ENCODE measurements around the gene PLD6.

PLD6 gene

DNA sequence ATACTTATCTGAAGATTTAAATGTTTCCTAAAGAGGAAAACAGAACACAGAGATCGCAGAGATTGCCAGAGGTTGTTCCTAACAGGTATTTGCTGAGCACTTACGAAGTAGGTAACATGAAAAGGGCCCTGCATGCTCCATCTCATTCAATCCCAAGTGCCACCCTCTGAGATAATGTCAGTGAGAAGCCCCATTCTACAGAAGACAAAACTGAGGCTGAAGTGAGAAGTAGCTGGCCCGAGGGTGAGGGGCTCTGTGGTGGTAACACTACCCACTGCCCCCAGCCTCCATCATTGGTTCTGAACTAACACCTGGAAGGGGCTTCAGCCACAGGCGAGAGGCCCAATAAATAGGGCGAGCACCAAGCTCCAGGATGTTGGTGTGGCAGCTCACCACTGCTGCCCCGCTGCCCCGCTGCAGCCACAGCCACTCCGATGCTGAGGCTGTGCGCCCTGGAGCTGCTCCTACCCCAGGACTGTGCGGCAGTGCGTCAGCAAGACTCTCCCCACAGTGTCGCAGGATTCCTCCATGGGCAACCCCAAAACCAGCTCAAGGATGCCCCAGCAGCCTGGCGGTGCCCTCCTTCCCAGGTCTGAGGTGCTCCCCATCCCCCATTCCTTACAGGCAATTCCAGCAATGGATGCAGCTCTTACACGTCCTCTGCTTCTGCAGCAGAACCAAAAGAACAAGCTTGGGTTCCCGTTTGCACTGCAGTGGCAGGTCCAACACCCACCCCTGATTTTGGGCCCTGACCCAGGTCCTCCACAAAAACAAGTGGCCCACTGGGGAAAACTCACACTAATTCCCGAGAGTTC lies 20.5 kb upstream of the PLD6 start:
- Histone ChIP-seq H3K4me3 (ENCODE audit: insufficient read depth in 1 of 2, low read depth in 1 of 2, low read length in 2 of 2) (no peak overlapping the region), H2BK5ac (ENCODE audit: low read depth, low read length, poor library complexity, severe bottlenecking) (no peak overlapping the region), H3K9ac (ENCODE audit: low read length) (no peak overlapping the region)

GRCh38 chr17:17225901-17226300 lies 19.8 kb upstream of the PLD6 start:
- Histone ChIP-seq H3K4me2 (ENCODE audit: low read length, poor library complexity, severe bottlenecking) (no peak overlapping the region), H2BK120ac (ENCODE audit: low read depth, low read length) (no peak overlapping the region), H2BK15ac (ENCODE audit: low read depth, poor library complexity, severe bottlenecking) (no peak overlapping the region), H3K9ac (ENCODE audit: low read length) (no peak overlapping the region), H3K27ac (ENCODE audit: low read length, poor library complexity, severe bottlenecking) (no peak overlapping the region), H3K4ac (ENCODE audit: low read depth in 1 of 2, low read length in 2 of 2) (no peak overlapping the region), H2BK12ac (ENCODE audit: low read length in 2 of 2) (no peak overlapping the region), H3K9me3 (ENCODE audit: control insufficient read depth, low read length) (no peaks in the 10 kb centered on the region), H3K18ac (ENCODE audit: low read depth in 1 of 2, low read length in 2 of 2) (no peak overlapping the region), H3K23ac (ENCODE audit: low read length in 2 of 2) (no peak overlapping the region), H4K91ac (ENCODE audit: low read length) (no peak overlapping the region), H3K4me3 (ENCODE audit: insufficient read depth in 1 of 2, low read depth in 1 of 2, low read length in 2 of 2) (no peak overlapping the region), H2BK5ac (ENCODE audit: low read depth, low read length, poor library complexity, severe bottlenecking) (no peak overlapping the region), H3K14ac (ENCODE audit: low read length in 2 of 2) (no peak overlapping the region), H2AFZ (ENCODE audit: low read depth, low read length) (no peak overlapping the region), H3K79me1 (replicated peaks; ENCODE audit: low read length, poor library complexity, severe bottlenecking) (peaks cover 59% of the 10 kb centered on the region), H3K4me1 (ENCODE audit: control insufficient read depth, insufficient read depth, low read depth, low read length) (peaks cover 5% of the 10 kb centered on the region), H4K8ac (ENCODE audit: low read length) (no peak overlapping the region), H3K27me3 (ENCODE audit: control insufficient read depth in 1 of 2, insufficient read depth in 1 of 2, low read length in 2 of 2) (no peaks in the 10 kb centered on the region), H2AK5ac (ENCODE audit: low read length, severe bottlenecking) (no peak overlapping the region), H3K36me3 (ENCODE audit: control insufficient read depth in 1 of 2, insufficient read depth in 2 of 2, low read depth in 1 of 2, low read length in 2 of 2) (peaks cover 97 to 98% of the 10 kb centered on the region in 2 experiments)
- no peak for DNase-seq
- 95% methylated on average over 10 of the region's 10 CpGs for whole genome bisulfite sequencing

More for the DNA sequence above, 20.5 kb upstream of the PLD6 start:
- H3K79me1 ChIP-seq (replicated peaks; ENCODE audit: low read length, poor library complexity, severe bottlenecking), result peaks cover 58% of the 10 kb centered on the region
- no peak overlapping the region for H3K23ac ChIP-seq (ENCODE audit: low read length in 2 of 2)
- peaks cover 97 to 98% of the 10 kb centered on the region in 2 experiments for H3K36me3 ChIP-seq (ENCODE audit: control insufficient read depth in 1 of 2, insufficient read depth in 2 of 2, low read depth in 1 of 2, low read length in 2 of 2)
- no peak overlapping the region for H3K27ac ChIP-seq (ENCODE audit: low read length, poor library complexity, severe bottlenecking)
- H2AFZ ChIP-seq (ENCODE audit: low read depth, low read length), result no peak overlapping the region
- no peak overlapping the region for H2BK15ac ChIP-seq (ENCODE audit: low read depth, poor library complexity, severe bottlenecking)
- H3K4me1 ChIP-seq (ENCODE audit: control insufficient read depth, insufficient read depth, low read depth, low read length), result peaks cover 8% of the 10 kb centered on the region
- WGBS, result 97% methylated on average over 16 of the region's 16 CpGs
- no peak overlapping the region for H2BK12ac ChIP-seq (ENCODE audit: low read length in 2 of 2)
- no peaks in the 10 kb centered on the region for H3K27me3 ChIP-seq (ENCODE audit: control insufficient read depth in 1 of 2, insufficient read depth in 1 of 2, low read length in 2 of 2)
- H3K4ac ChIP-seq (ENCODE audit: low read depth in 1 of 2, low read length in 2 of 2), result no peak overlapping the region
- no peak overlapping the region for H2AK5ac ChIP-seq (ENCODE audit: low read length, severe bottlenecking)
- H3K4me2 ChIP-seq (ENCODE audit: low read length, poor library complexity, severe bottlenecking), result no peak overlapping the region
- H4K8ac ChIP-seq (ENCODE audit: low read length), result no peak overlapping the region
- no peak overlapping the region for H3K18ac ChIP-seq (ENCODE audit: low read depth in 1 of 2, low read length in 2 of 2)
- no peak overlapping the region for H2BK120ac ChIP-seq (ENCODE audit: low read depth, low read length)
- DNase-seq, result no peak
- no peaks in the 10 kb centered on the region for H3K9me3 ChIP-seq (ENCODE audit: control insufficient read depth, low read length)
- H3K14ac ChIP-seq (ENCODE audit: low read length in 2 of 2), result no peak overlapping the region
- no peak overlapping the region for H4K91ac ChIP-seq (ENCODE audit: low read length)

DNA sequence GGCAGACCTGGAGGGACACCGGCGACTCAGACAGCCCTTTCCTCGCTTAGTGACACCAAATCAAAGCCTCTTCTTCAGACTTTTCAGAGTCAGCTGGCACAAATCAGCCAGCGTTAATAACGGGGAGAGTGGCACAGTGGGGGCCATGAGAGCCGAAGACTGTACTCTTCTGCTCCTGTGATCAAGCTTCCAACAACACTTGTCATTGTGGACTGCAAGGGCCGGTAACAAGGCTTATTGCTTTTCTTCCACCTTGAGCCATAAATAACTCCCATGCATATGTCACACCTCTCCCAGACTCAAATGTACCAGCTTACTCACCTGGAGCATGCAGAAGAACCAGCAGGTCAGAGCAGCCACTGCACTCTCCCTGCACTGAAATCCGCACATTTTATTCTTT lies 18.0 kb upstream of the PLD6 start:
- Histone ChIP-seq H4K8ac (ENCODE audit: low read length) (no peak overlapping the region), H3K4ac (ENCODE audit: low read depth in 1 of 2, low read length in 2 of 2) (no peak overlapping the region), H3K18ac (ENCODE audit: low read depth in 1 of 2, low read length in 2 of 2) (no peak overlapping the region), H3K79me1 (replicated peaks; ENCODE audit: low read length, poor library complexity, severe bottlenecking) (peaks cover 58% of the 10 kb centered on the region), H2BK120ac (ENCODE audit: low read depth, low read length) (no peak overlapping the region), H3K9ac (ENCODE audit: low read length) (no peak overlapping the region), H3K9me3 (ENCODE audit: control insufficient read depth, low read length) (no peaks in the 10 kb centered on the region), H2BK15ac (ENCODE audit: low read depth, poor library complexity, severe bottlenecking) (no peak overlapping the region), H3K27ac (ENCODE audit: low read length, poor library complexity, severe bottlenecking) (no peak overlapping the region), H3K4me3 (ENCODE audit: insufficient read depth in 1 of 2, low read depth in 1 of 2, low read length in 2 of 2) (no peak overlapping the region), H3K4me1 (ENCODE audit: control insufficient read depth, insufficient read depth, low read depth, low read length) (peaks cover 7% of the 10 kb centered on the region), H3K14ac (ENCODE audit: low read length in 2 of 2) (no peak overlapping the region), H2AK5ac (ENCODE audit: low read length, severe bottlenecking) (no peak overlapping the region), H2BK12ac (ENCODE audit: low read length in 2 of 2) (no peak overlapping the region), H3K23ac (ENCODE audit: low read length in 2 of 2) (no peak overlapping the region), H3K36me3 (ENCODE audit: control insufficient read depth in 1 of 2, insufficient read depth in 2 of 2, low read depth in 1 of 2, low read length in 2 of 2) (peaks cover 94 to 96% of the 10 kb centered on the region in 2 experiments), H4K91ac (ENCODE audit: low read length) (no peak overlapping the region), H2BK5ac (ENCODE audit: low read depth, low read length, poor library complexity, severe bottlenecking) (no peak overlapping the region), H3K27me3 (ENCODE audit: control insufficient read depth in 1 of 2, insufficient read depth in 1 of 2, low read length in 2 of 2) (no peaks in the 10 kb centered on the region), H3K4me2 (ENCODE audit: low read length, poor library complexity, severe bottlenecking) (no peak overlapping the region), H2AFZ (ENCODE audit: low read depth, low read length) (no peak overlapping the region)
- no peak for DNase-seq
- 97% methylated on average over 8 of the region's 8 CpGs for WGBS

- Histone ChIP-seq H3K4me1 (ENCODE audit: control insufficient read depth, insufficient read depth, low read depth, low read length) (peaks cover 4% of the 10 kb centered on the region), H3K79me1 (replicated peaks; ENCODE audit: low read length, poor library complexity, severe bottlenecking) (peaks cover 57% of the 10 kb centered on the region), H3K23ac (ENCODE audit: low read length in 2 of 2) (no peak overlapping the region), H3K9ac (ENCODE audit: low read length) (no peak overlapping the region), H2BK120ac (ENCODE audit: low read depth, low read length) (no peak overlapping the region), H3K14ac (ENCODE audit: low read length in 2 of 2) (no peak overlapping the region), H2AK5ac (ENCODE audit: low read length, severe bottlenecking) (no peak overlapping the region), H3K4me2 (ENCODE audit: low read length, poor library complexity, severe bottlenecking) (no peak overlapping the region), H4K8ac (ENCODE audit: low read length) (no peak overlapping the region), H3K27ac (ENCODE audit: low read length, poor library complexity, severe bottlenecking) (no peak overlapping the region), H3K4ac (ENCODE audit: low read depth in 1 of 2, low read length in 2 of 2) (no peak overlapping the region), H3K18ac (ENCODE audit: low read depth in 1 of 2, low read length in 2 of 2) (no peak overlapping the region), H2AFZ (ENCODE audit: low read depth, low read length) (no peak overlapping the region), H3K9me3 (ENCODE audit: control insufficient read depth, low read length) (no peaks in the 10 kb centered on the region), H3K4me3 (ENCODE audit: insufficient read depth in 1 of 2, low read depth in 1 of 2, low read length in 2 of 2) (no peak overlapping the region), H2BK12ac (ENCODE audit: low read length in 2 of 2) (no peak overlapping the region), H4K91ac (ENCODE audit: low read length) (no peak overlapping the region), H3K27me3 (ENCODE audit: control insufficient read depth in 1 of 2, insufficient read depth in 1 of 2, low read length in 2 of 2) (no peaks in the 10 kb centered on the region), H2BK5ac (ENCODE audit: low read depth, low read length, poor library complexity, severe bottlenecking) (no peak overlapping the region), H3K36me3 (ENCODE audit: control insufficient read depth in 1 of 2, insufficient read depth in 2 of 2, low read depth in 1 of 2, low read length in 2 of 2) (peaks cover 94 to 96% of the 10 kb centered on the region in 2 experiments), H2BK15ac (ENCODE audit: low read depth, poor library complexity, severe bottlenecking) (no peak overlapping the region)
- 97% methylated on average over 16 of the region's 16 CpGs for WGBS
- no peak for DNase-seq
Observed at GRCh38 chr17:17223736-17224135, 17.6 kb upstream of the PLD6 start.

Measured in mesenchymal stem cell (in vitro differentiated cells and primary cell).